Endodermal cell (in vitro differentiated cells): Measurements from ENCODE around the gene ZC3H12A. TPM values are rescaled to one million over a fixed set of nuclear protein-coding genes. Genes with fewer than 3 reads are reported as not detected.

Experiments used
- DNase-seq: peaks from one replicate; pipeline ENCODE4 v3.0.0-alpha.2; 2017
- H3K27ac ChIP-seq: 2 replicates; pipeline ENCODE4 v1.5.1; 2013; ENCODE audit warnings: mild to moderate bottlenecking, low read depth, low read length, moderate library complexity
- H3K27me3 ChIP-seq: 2 replicates; pipeline ENCODE4 v1.6.1; 2013; ENCODE audit warnings: mild to moderate bottlenecking, low read length, moderate library complexity; ENCODE audit not compliant: insufficient read depth, control insufficient read depth, poor library complexity, severe bottlenecking
- H3K36me3 ChIP-seq: 2 replicates; pipeline ENCODE4 v1.7.0; 2013; ENCODE audit warnings: mild to moderate bottlenecking, low read length, moderate library complexity; ENCODE audit not compliant: control insufficient read depth, insufficient read depth
- H3K4me1 ChIP-seq: one replicate; pipeline ENCODE4 v1.7.0; 2013; ENCODE audit warnings: low read length; ENCODE audit not compliant: control insufficient read depth, insufficient read depth
- H3K4me3 ChIP-seq: 2 replicates; pipeline ENCODE4 v1.5.1; 2013; ENCODE audit warnings: mild to moderate bottlenecking, low read length, moderate library complexity
- H3K9ac ChIP-seq: 2 replicates; pipeline ENCODE4 v1.6.1; 2013; ENCODE audit warnings: mild to moderate bottlenecking, low read length, moderate library complexity; ENCODE audit not compliant: poor library complexity, severe bottlenecking; ENCODE audit errors: extremely low read depth
- H3K9me3 ChIP-seq: 2 replicates; pipeline ENCODE4 v1.6.1; 2013; ENCODE audit warnings: mild to moderate bottlenecking, low read length, moderate library complexity; ENCODE audit not compliant: control insufficient read depth
- H3K27ac Mint-ChIP-seq: 2 replicates; pipeline ENCODE4 v1.8.0; 2020; ENCODE audit warnings: mixed read lengths
- H3K27me3 Mint-ChIP-seq: 2 replicates; pipeline ENCODE4 v1.8.0; 2021; ENCODE audit warnings: mild to moderate bottlenecking, mixed read lengths; ENCODE audit not compliant: insufficient read depth
- H3K36me3 Mint-ChIP-seq: 2 replicates; pipeline ENCODE4 v1.8.0; 2020; ENCODE audit warnings: low read depth, mixed read lengths
- H3K4me1 Mint-ChIP-seq: 2 replicates; pipeline ENCODE4 v1.8.0; 2020; ENCODE audit warnings: mixed read lengths
- H3K4me3 Mint-ChIP-seq: 2 replicates; pipeline ENCODE4 v1.8.0; 2020; ENCODE audit warnings: mild to moderate bottlenecking, moderate library complexity, mixed read lengths
- H3K9me3 Mint-ChIP-seq: 2 replicates; pipeline ENCODE4 v1.8.0; 2020; ENCODE audit warnings: mild to moderate bottlenecking, mixed read lengths
- CTCF ChIP-seq: fragments of 200-600 bp; sonication (generic); conservative IDR thresholded peaks from 2 replicates; pipeline ENCODE4 v1.5.0; 2021; ENCODE audit warnings: antibody characterized with exemption, mild to moderate bottlenecking
- WGBS, 2 experiments: methylation state at CpG; one replicate each; pipeline versions ENCODE4 v1.1.5 to v1.1.7; 2013; ENCODE audit warnings: missing lambda C conversion rate in 2 of 2, mixed read lengths in 1 of 2; ENCODE audit not compliant: insufficient coverage in 1 of 2, insufficient read length in 1 of 2; 5-methylcytosine and 5-hydroxymethylcytosine counted together
- total RNA-seq, 2 donors: library from RNA; stranded (reverse); fragmentation: NEBNext Ultra II Directional in 1 of 2; extraction: Animal tissue kit (Norgen Biotek cat#: 25700) in 1 of 2; gene quantifications; 2 replicates in 1 of 2; 3 replicates in 1 of 2; pipeline ENCODE4 v1.2.1, GENCODE V29; 2021

The ZC3H12A gene
- total RNA-seq, 2 donors from 2014 or later = 5.5 to 5.8 TPM

GRCh38 chr1:37442139-37442538 lies 32.2 kb upstream of the ZC3H12A start:
- no peaks in the 10 kb centered on the region for H3K36me3 ChIP-seq
- no peak overlapping the region for H3K27ac ChIP-seq
- Mint-ChIP-seq H3K4me1 (peaks cover 26% of the 10 kb centered on the region), H3K36me3 (no peaks in the 10 kb centered on the region), H3K9me3 (no peaks in the 10 kb centered on the region), H3K27me3 (peaks cover 35% of the 10 kb centered on the region), H3K27ac (no peak overlapping the region), H3K4me3 (no peak overlapping the region)
- H3K4me1 ChIP-seq = peaks cover 6% of the 10 kb centered on the region
- no peak overlapping the region for H3K4me3 ChIP-seq
- WGBS, 2 experiments = 80 to 84% methylated on average over 4 of the region's 4 CpGs
- no peak for TF ChIP-seq CTCF
- DNase-seq = no peak
- no peak overlapping the region for H3K9ac ChIP-seq
- H3K27me3 ChIP-seq = peaks cover 8% of the 10 kb centered on the region
- no peaks in the 10 kb centered on the region for H3K9me3 ChIP-seq

GRCh38 chr1:37442644-37443043 lies 31.7 kb upstream of the ZC3H12A start:
- Histone ChIP-seq H3K36me3 (no peaks in the 10 kb centered on the region), H3K27ac (no peak overlapping the region), H3K9ac (no peak overlapping the region), H3K9me3 (no peaks in the 10 kb centered on the region), H3K27me3 (peaks cover 8% of the 10 kb centered on the region), H3K4me1 (peaks cover under 1% of the 10 kb centered on the region), H3K4me3 (no peak overlapping the region)
- no peak for DNase-seq
- WGBS, 2 experiments = 72 to 81% methylated on average over 2 of the region's 2 CpGs
- TF ChIP-seq CTCF = no peak
- Mint-ChIP-seq H3K4me1 (peaks cover 20% of the 10 kb centered on the region), H3K9me3 (no peaks in the 10 kb centered on the region), H3K27me3 (peaks cover 35% of the 10 kb centered on the region), H3K4me3 (no peak overlapping the region), H3K27ac (no peak overlapping the region), H3K36me3 (no peaks in the 10 kb centered on the region)

GRCh38 chr1:37446874-37447273 lies 27.5 kb upstream of the ZC3H12A start:
- TF ChIP-seq CTCF = no peak
- H3K27me3 Mint-ChIP-seq = peaks cover 39% of the 10 kb centered on the region
- H3K9me3 Mint-ChIP-seq = no peaks in the 10 kb centered on the region

More at GRCh38 chr1:37446874-37447273, 27.5 kb upstream of the ZC3H12A start:
- Histone ChIP-seq H3K4me3 (no peak overlapping the region), H3K9me3 (no peaks in the 10 kb centered on the region), H3K36me3 (no peaks in the 10 kb centered on the region), H3K27ac (no peak overlapping the region), H3K9ac (no peak overlapping the region), H3K4me1 (no peaks in the 10 kb centered on the region), H3K27me3 (peaks cover 8% of the 10 kb centered on the region)
- H3K4me1 Mint-ChIP-seq = peaks cover 9% of the 10 kb centered on the region
- H3K36me3 Mint-ChIP-seq = no peaks in the 10 kb centered on the region
- no peak for DNase-seq
- H3K27ac Mint-ChIP-seq = no peak overlapping the region
- H3K4me3 Mint-ChIP-seq = no peak overlapping the region
- 88 to 90% methylated on average over 3 to 6 of the region's 6 CpGs for WGBS, 2 experiments
